Right kidney (tissue), 9 donors: ENCODE measurements around the gene KLHDC10.
"Not testable (repeated sequence)": the region's sequence is repeated elsewhere in the genome, so short reads cannot be mapped to it uniquely, and the experiment has no call there.

Source experiments
- DNase-seq: peaks from one replicate; pipeline ENCODE4 v3.0.0-alpha.2; 2016
- long read RNA-seq, 8 donors: transcript quantifications; one replicate each; lab custom pipeline, GENCODE V29; 2026

KLHDC10 gene
- long read RNA-seq, donor 1, full-length matches to known transcripts: 2 of 9 reads
- long read RNA-seq, donor 1, partial matches to known transcripts: 7 of 9 reads
- long read RNA-seq, donor 1, other reads (novel, unspliced or antisense): 0 of 9 reads
- long read RNA-seq, donor 2, full-length matches to known transcripts: 1 of 1 reads
- long read RNA-seq, donor 2, partial matches to known transcripts: 0 of 1 reads
- long read RNA-seq, donor 2, other reads (novel, unspliced or antisense): 0 of 1 reads
- long read RNA-seq, donor 3, full-length matches to known transcripts: 2 of 36 reads
- long read RNA-seq, donor 3, partial matches to known transcripts: 34 of 36 reads
- long read RNA-seq, donor 3, other reads (novel, unspliced or antisense): 0 of 36 reads
- long read RNA-seq, donor 4, full-length matches to known transcripts: 2 of 2 reads
- long read RNA-seq, donor 4, partial matches to known transcripts: 0 of 2 reads
- long read RNA-seq, donor 4, other reads (novel, unspliced or antisense): 0 of 2 reads
- long read RNA-seq, donor 5, partial matches to known transcripts: 5 of 5 reads
- long read RNA-seq, donor 5, other reads (novel, unspliced or antisense): 0 of 5 reads
- long read RNA-seq, donor 6, full-length matches to known transcripts: 4 of 4 reads
- long read RNA-seq, donor 6, partial matches to known transcripts: 0 of 4 reads
- long read RNA-seq, donor 6, other reads (novel, unspliced or antisense): 0 of 4 reads
- long read RNA-seq, donor 7, full-length matches to known transcripts: 5 of 21 reads
- long read RNA-seq, donor 7, partial matches to known transcripts: 16 of 21 reads
- long read RNA-seq, donor 7, other reads (novel, unspliced or antisense): 0 of 21 reads
- long read RNA-seq, donor 8, full-length matches to known transcripts: 1 of 6 reads
- long read RNA-seq, donor 8, partial matches to known transcripts: 0 of 6 reads
- long read RNA-seq, donor 8, other reads (novel, unspliced or antisense): 5 of 6 reads

- DNase-seq: peak; percentile 91
These were observed at the start of gene KLHDC10 for GRCh38 chr7:130069978-130070860. TSS of gene KLHDC10 (plus strand) at chr7:130070534. CDS start at chr7:130070644, 110 bp downstream.

GRCh38 chr7:130021105-130021834 is 49.1 kb upstream of the KLHDC10 start:
- no peak for DNase-seq

GRCh38 chr7:130022115-130022514 is 48.2 kb upstream of the KLHDC10 start:
- no peak for DNase-seq

GRCh38 chr7:130022623-130023175 is 47.6 kb upstream of the KLHDC10 start:
- DNase-seq: no peak

GRCh38 chr7:130024390-130024789 is 45.9 kb upstream of the KLHDC10 start:
- DNase-seq: no peak

- no peak for DNase-seq
These were observed 37.6 kb upstream of the KLHDC10 start for GRCh38 chr7:130032698-130033097.

GRCh38 chr7:130037703-130038102 is 32.6 kb upstream of the KLHDC10 start:
- no peak for DNase-seq

- DNase-seq: no peak
These were observed 29.8 kb upstream of the KLHDC10 start for GRCh38 chr7:130040576-130040975.

GRCh38 chr7:130047831-130048230 is 22.5 kb upstream of the KLHDC10 start:
- DNase-seq: no peak

GRCh38 chr7:130048906-130049305 is 21.4 kb upstream of the KLHDC10 start:
- DNase-seq: no peak

- not testable (repeated sequence) for DNase-seq
These were observed 18.1 kb upstream of the KLHDC10 start for GRCh38 chr7:130052250-130052649.

- DNase-seq: not testable (repeated sequence)
These were observed 15.1 kb upstream of the KLHDC10 start for GRCh38 chr7:130055198-130055597.

GRCh38 chr7:130062246-130062645 is 8.1 kb upstream of the KLHDC10 start:
- DNase-seq: no peak

GRCh38 chr7:130063036-130063435 is 7.3 kb upstream of the KLHDC10 start:
- DNase-seq: no peak

GRCh38 chr7:130064580-130064926 is 5.8 kb upstream of the KLHDC10 start:
- not testable (repeated sequence) for DNase-seq

GRCh38 chr7:130065500-130066152 is 4.7 kb upstream of the KLHDC10 start:
- no peak for DNase-seq

GRCh38 chr7:130069179-130069977 is 956 bp upstream of the KLHDC10 start:
- DNase-seq: peak; percentile 28

- no peak for DNase-seq
These were observed 708 bp downstream of the KLHDC10 start for GRCh38 chr7:130070861-130071622.
